ENCODE results near the gene NRROS.

The NRROS gene

DNA sequence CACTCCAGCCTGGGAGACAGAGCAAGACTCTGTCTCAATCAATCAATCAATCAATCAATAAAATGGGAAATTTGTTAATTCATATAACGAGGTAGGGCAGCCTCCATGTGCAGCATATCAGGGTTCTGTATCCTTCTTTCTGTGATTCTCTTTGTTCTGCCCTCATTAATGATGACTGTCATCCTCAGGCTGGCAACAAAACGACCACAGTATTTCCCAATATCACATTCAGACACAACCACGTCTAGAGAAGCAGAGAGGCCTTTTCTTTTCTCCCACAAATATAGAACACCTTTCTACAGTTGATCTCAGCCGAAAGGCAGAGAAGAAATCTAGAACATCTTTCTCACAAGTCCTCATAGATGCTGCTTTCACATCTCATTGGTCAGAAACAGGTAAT is 61.3 kb downstream of the NRROS start:
- in situ Hi-C loops (cut with HindIII; ENCODE audit: low pct_ligation_motif_present, low pct_unique_long_range_greater_than_20kb, low sequenced_read_pairs), result no loop called here

DNA sequence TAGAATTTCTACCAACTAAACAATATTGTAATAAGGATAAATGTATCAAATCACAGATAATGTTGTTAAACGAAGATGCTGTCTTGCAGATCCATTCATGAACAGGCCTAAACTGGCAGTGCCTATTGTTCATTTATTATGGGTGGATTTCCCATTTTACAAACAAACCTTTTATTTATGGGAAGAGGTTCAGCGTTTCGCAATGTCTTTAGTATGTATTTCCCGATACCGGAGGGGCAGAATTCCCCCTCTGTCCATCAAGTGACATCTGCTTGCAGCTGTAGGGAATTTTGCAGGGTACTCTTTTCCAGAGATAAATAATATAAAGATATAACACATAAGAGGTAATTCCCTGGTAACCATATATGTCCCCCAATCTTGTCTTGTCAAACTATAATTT is 66.8 kb downstream of the NRROS start:
- DNase-seq, result no peak
- in situ Hi-C loops (cut with HindIII; ENCODE audit: low pct_ligation_motif_present, low pct_unique_long_range_greater_than_20kb, low sequenced_read_pairs), result no loop called here

More for the DNA sequence above, 61.3 kb downstream of the NRROS start:
- no peak for DNase-seq

DNA sequence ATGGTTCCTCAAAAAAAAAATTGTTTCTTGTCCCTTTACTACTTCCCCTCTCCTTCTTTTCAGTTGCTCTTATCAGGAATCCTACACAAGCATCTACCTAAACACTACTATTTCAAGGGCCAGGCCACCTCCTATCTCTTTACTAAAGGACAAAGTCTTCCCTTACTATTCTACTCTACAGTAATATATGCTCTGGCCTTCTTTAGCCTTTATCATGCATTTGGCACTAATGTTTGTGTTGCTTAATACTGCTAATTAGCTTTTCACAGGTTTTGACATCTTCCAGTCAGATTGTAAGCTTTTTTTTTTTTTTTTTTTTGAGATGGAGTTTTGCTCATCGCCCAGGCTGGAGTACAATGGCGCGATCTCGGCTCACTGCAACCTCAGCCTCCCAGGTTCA is 67.2 kb downstream of the NRROS start:
- no peak for DNase-seq
- in situ Hi-C loops (cut with HindIII; ENCODE audit: low pct_ligation_motif_present, low pct_unique_long_range_greater_than_20kb, low sequenced_read_pairs), result no loop called here

DNA sequence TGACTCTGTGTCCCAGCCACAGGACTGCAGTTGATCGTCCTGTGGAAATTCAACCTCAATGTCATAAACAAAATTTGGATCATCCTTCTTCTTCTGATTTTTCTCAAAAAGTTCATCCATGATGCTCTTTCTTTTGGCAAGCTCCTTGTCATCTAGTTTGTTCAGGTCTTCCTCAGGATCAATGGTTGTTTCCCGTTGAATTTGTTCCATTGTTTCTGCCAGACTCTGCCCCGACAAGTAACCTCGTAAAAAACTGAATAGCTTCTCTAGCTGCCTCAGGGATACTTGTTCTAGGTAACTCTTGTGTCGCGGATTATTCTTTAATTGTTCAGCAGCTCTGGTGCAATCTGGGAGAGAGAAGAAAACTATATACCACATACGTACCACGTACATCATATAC is 68.1 kb downstream of the NRROS start:
- in situ Hi-C loops (cut with HindIII; ENCODE audit: low pct_ligation_motif_present, low pct_unique_long_range_greater_than_20kb, low sequenced_read_pairs), result no loop called here
- no peak for DNase-seq

DNA sequence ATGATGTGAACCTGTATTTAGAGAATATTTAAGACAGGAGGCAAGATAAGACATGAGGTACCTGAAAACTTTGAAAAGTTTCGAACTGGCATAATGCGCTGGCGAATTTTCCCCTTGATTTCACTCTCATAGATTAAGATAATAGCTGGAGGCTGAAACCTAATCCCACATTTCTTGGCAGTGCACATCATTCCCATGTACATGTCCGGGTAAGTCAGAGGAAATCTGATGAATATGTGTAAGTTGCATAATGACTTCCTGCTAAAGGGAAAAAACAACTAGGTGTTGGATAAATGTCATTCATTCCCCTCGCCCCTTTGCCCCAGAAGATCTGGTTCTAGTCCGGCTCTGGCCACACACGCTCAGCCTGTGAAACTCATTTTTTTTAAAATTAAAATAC is 69.0 kb downstream of the NRROS start:
- DNase-seq, result no peak
- in situ Hi-C loops (cut with HindIII; ENCODE audit: low pct_ligation_motif_present, low pct_unique_long_range_greater_than_20kb, low sequenced_read_pairs), result no loop called here
